ENCODE data around the gene LTBP4. TPM values are rescaled to one million over a fixed set of nuclear protein-coding genes. Genes with fewer than 3 reads are reported as not detected.

LTBP4 gene
- total and polyA plus RNA-seq, 2 of the 13 experiments (the other 11 are each of a cell fraction or from before 2014, with no cell fraction given), result 0.86 to 2.3 TPM

DNA sequence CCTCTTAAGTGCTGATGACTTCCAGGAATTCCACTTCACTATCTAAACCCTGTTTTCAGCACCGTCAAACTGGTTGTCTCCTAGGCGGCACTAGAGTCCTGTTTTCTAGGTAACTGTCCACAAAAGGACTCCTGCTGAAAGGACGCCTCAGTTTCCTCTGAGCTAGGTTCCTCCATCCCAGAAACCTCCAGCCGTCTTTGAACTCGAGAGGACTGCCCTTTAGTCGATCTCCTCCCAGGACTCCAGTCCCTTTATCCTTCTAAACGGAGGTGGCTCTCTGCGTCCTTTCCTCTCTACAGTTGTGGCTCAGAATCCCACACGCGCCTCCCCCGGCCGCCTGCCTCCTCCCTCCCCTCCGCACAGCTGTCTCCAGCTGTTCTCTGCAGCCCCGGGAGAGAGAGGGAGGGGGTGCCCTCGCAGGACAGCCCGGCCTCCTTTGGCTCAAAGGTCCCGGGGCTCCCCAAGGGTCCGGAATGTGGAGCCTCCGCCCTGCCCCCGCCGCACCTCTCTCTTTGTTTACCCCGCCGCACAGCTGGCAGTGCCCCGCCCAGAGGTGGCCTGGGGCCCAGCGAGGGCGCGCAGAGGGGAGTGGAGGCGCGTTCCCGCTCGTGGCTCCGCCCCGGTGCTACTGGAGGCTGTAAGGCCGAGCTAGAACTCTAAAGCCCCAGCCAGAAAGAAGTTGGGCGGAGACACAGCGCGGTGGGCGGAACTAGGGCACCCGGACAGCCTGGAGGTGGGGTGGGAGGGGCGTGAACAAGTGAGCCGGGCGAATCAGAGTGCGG lies 2.4 kb downstream of the LTBP4 start (continued):
- TF ChIP-seq PRDM10 (CRISPR knock-in tag; IDR thresholded peaks at IDR 0.05; ENCODE audit: low read depth), result peak; percentile 55; the same call in 1 of the 2 replicates
- TF ChIP-seq ARID4A (CRISPR knock-in tag; IDR thresholded peaks at IDR 0.05; ENCODE audit: borderline replicate concordance), result peak; percentile 93; the same call in 1 of the 2 replicates
- no peak for TF ChIP-seq ZNF432 (CRISPR knock-in tag; IDR thresholded peaks at IDR 0.05; ENCODE audit: borderline replicate concordance)
- peak; percentile 85 for TF ChIP-seq ZEB1 (IDR thresholded peaks at IDR 0.05; ENCODE audit: insufficient replicate concordance, low read depth)
- TF ChIP-seq, protein P1, sequence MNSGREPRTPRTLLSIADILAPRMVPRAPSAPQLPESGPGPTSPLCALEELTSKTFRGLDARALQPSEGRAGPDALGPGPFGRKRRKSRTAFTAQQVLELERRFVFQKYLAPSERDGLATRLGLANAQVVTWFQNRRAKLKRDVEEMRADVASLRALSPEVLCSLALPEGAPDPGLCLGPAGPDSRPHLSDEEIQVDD (CRISPR knock-in tag; IDR thresholded peaks at IDR 0.05; ENCODE audit: borderline replicate concordance), result no peak
- 0 out of 2 replicates have a peak, but pooled peaks have one; percentile 49 for TF ChIP-seq ZNF263 (CRISPR knock-in tag; IDR thresholded peaks at IDR 0.05)
- TF ChIP-seq PHF21A (CRISPR knock-in tag; IDR thresholded peaks at IDR 0.05), result peak; percentile 100
- no peak for TF ChIP-seq MYNN (CRISPR knock-in tag; IDR thresholded peaks at IDR 0.05; ENCODE audit: low read depth)
- 0 out of 2 replicates have a peak, but pooled peaks have one; percentile 57 for TF ChIP-seq ZNF709 (CRISPR knock-in tag; IDR thresholded peaks at IDR 0.05)
- TF ChIP-seq RORA (CRISPR knock-in tag; IDR thresholded peaks at IDR 0.05), result no peak
- TF ChIP-seq ZNF441 (CRISPR knock-in tag; IDR thresholded peaks at IDR 0.05; ENCODE audit: borderline replicate concordance), result no peak
- peak; percentile 95 for TF ChIP-seq SKI (IDR thresholded peaks at IDR 0.05; ENCODE audit: partially characterized antibody)
- peak; percentile 76 for TF ChIP-seq RBM22 (optimal IDR thresholded peaks at IDR 0.05; ENCODE audit: low read length)

Measured in HepG2 (cell line).